ENCODE data around the gene LPO.

The LPO gene

GRCh38 chr17:58262149-58262548, 23.8 kb downstream of the LPO start:
- DNase-seq (ENCODE audit: low spot score), result no peak
- Mint-ChIP-seq H3K4me1 (ENCODE audit: low read depth) (no peaks in the 10 kb centered on the region), H3K27ac (no peak overlapping the region), H3K36me3 (ENCODE audit: low read depth) (no peaks in the 10 kb centered on the region), H3K27me3 (ENCODE audit: low read depth) (peaks cover 75% of the 10 kb centered on the region), H3K9me3 (no peaks in the 10 kb centered on the region), H3K4me3 (no peak overlapping the region)

GRCh38 chr17:58263773-58264172, 25.4 kb downstream of the LPO start:
- no peak overlapping the region for H3K27ac Mint-ChIP-seq
- H3K9me3 Mint-ChIP-seq, result no peaks in the 10 kb centered on the region
- H3K27me3 Mint-ChIP-seq (ENCODE audit: low read depth), result peaks cover 58% of the 10 kb centered on the region
- no peaks in the 10 kb centered on the region for H3K4me1 Mint-ChIP-seq (ENCODE audit: low read depth)
- no peak for DNase-seq (ENCODE audit: low spot score)
- H3K36me3 Mint-ChIP-seq (ENCODE audit: low read depth), result no peaks in the 10 kb centered on the region
- H3K4me3 Mint-ChIP-seq, result no peak overlapping the region

- Mint-ChIP-seq H3K4me1 (ENCODE audit: low read depth) (no peaks in the 10 kb centered on the region), H3K27me3 (ENCODE audit: low read depth) (peaks cover 52% of the 10 kb centered on the region), H3K4me3 (no peak overlapping the region), H3K36me3 (ENCODE audit: low read depth) (no peaks in the 10 kb centered on the region), H3K27ac (no peak overlapping the region), H3K9me3 (no peaks in the 10 kb centered on the region)
- DNase-seq (ENCODE audit: low spot score), result no peak
These were observed 26.2 kb downstream of the LPO start for GRCh38 chr17:58264407-58265103.

GRCh38 chr17:58265271-58265670, 26.9 kb downstream of the LPO start:
- no peak for DNase-seq (ENCODE audit: low spot score)
- Mint-ChIP-seq H3K4me3 (no peak overlapping the region), H3K36me3 (ENCODE audit: low read depth) (no peaks in the 10 kb centered on the region), H3K9me3 (no peaks in the 10 kb centered on the region), H3K27ac (no peak overlapping the region), H3K4me1 (ENCODE audit: low read depth) (no peaks in the 10 kb centered on the region), H3K27me3 (ENCODE audit: low read depth) (peaks cover 50% of the 10 kb centered on the region)

- H3K36me3 Mint-ChIP-seq (ENCODE audit: low read depth), result no peaks in the 10 kb centered on the region
These were observed 27.8 kb downstream of the LPO start for GRCh38 chr17:58265902-58266875.

GRCh38 chr17:58267347-58268324, 29.3 kb downstream of the LPO start:
- Mint-ChIP-seq H3K4me1 (ENCODE audit: low read depth) (no peaks in the 10 kb centered on the region), H3K9me3 (no peaks in the 10 kb centered on the region), H3K27me3 (ENCODE audit: low read depth) (peaks cover 27% of the 10 kb centered on the region), H3K4me3 (no peak overlapping the region), H3K36me3 (ENCODE audit: low read depth) (no peaks in the 10 kb centered on the region), H3K27ac (no peak overlapping the region)
- no peak for DNase-seq (ENCODE audit: low spot score)

More at GRCh38 chr17:58265902-58266875, 27.8 kb downstream of the LPO start:
- no peaks in the 10 kb centered on the region for H3K4me1 Mint-ChIP-seq (ENCODE audit: low read depth)
- no peak overlapping the region for H3K27ac Mint-ChIP-seq
- H3K4me3 Mint-ChIP-seq, result no peak overlapping the region
- H3K9me3 Mint-ChIP-seq, result no peaks in the 10 kb centered on the region
- H3K27me3 Mint-ChIP-seq (ENCODE audit: low read depth), result peaks cover 41% of the 10 kb centered on the region
- no peak for DNase-seq (ENCODE audit: low spot score)

- Mint-ChIP-seq H3K27me3 (ENCODE audit: low read depth) (peaks cover 20% of the 10 kb centered on the region), H3K36me3 (ENCODE audit: low read depth) (no peaks in the 10 kb centered on the region), H3K9me3 (no peaks in the 10 kb centered on the region), H3K4me3 (no peak overlapping the region), H3K4me1 (ENCODE audit: low read depth) (no peaks in the 10 kb centered on the region), H3K27ac (no peak overlapping the region)
- no peak for DNase-seq (ENCODE audit: low spot score)
These were observed 29.9 kb downstream of the LPO start for GRCh38 chr17:58268326-58268725.

DNA sequence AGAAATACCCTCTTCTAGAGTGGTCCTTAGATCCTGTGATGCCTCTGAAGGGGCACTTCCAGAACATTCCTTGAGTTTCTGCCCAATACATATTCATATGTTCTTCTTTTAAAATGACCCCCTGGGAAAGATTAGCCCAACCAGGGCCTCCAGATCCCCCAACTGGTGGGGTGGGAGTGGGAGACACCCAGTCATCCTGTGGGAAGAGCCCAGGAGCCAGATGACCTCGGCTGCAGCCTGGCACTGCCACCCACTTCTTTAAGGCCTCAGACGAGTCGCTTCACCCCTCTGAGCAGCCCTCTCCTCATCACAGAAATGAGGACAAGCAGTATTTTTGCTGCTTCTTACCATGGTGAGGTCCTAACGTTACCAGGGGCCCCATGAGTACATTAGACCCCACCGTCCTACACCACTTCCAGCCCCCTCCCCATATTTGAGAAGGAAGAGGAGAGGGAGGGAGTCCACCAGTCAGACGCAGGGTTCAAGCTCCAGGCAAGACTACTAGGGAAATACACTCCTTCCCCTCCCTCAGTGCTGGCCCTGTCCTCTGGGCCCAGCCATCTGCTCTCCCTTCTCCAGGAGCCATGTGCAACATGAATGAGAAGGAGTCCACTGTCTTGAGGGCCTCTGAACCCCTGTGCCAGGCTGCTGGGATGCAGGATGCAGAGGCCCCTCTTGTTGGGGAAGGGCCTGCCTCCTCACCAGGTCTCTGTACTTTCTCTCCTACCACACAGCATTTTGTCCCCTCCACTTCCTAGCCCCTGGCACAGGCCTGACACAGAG, 30.6 kb downstream of the LPO start:
- Mint-ChIP-seq H3K27ac (no peak overlapping the region), H3K4me1 (ENCODE audit: low read depth) (no peaks in the 10 kb centered on the region), H3K36me3 (ENCODE audit: low read depth) (no peaks in the 10 kb centered on the region), H3K27me3 (ENCODE audit: low read depth) (peaks cover 17% of the 10 kb centered on the region), H3K9me3 (no peaks in the 10 kb centered on the region), H3K4me3 (no peak overlapping the region)
- DNase-seq (ENCODE audit: low spot score), result no peak

GRCh38 chr17:58269557-58270291, 31.3 kb downstream of the LPO start:
- Mint-ChIP-seq H3K27ac (no peak overlapping the region), H3K4me3 (no peak overlapping the region), H3K9me3 (no peaks in the 10 kb centered on the region), H3K36me3 (ENCODE audit: low read depth) (no peaks in the 10 kb centered on the region), H3K27me3 (ENCODE audit: low read depth) (peaks cover 10% of the 10 kb centered on the region), H3K4me1 (ENCODE audit: low read depth) (no peaks in the 10 kb centered on the region)
- DNase-seq (ENCODE audit: low spot score), result no peak

- H3K4me3 Mint-ChIP-seq, result no peak overlapping the region
- peaks cover 5% of the 10 kb centered on the region for H3K27me3 Mint-ChIP-seq (ENCODE audit: low read depth)
- H3K4me1 Mint-ChIP-seq (ENCODE audit: low read depth), result no peaks in the 10 kb centered on the region
- H3K27ac Mint-ChIP-seq, result no peak overlapping the region
- DNase-seq (ENCODE audit: low spot score), result no peak
- no peaks in the 10 kb centered on the region for H3K36me3 Mint-ChIP-seq (ENCODE audit: low read depth)
- no peaks in the 10 kb centered on the region for H3K9me3 Mint-ChIP-seq
These were observed 32.3 kb downstream of the LPO start for GRCh38 chr17:58270476-58271215.

DNA sequence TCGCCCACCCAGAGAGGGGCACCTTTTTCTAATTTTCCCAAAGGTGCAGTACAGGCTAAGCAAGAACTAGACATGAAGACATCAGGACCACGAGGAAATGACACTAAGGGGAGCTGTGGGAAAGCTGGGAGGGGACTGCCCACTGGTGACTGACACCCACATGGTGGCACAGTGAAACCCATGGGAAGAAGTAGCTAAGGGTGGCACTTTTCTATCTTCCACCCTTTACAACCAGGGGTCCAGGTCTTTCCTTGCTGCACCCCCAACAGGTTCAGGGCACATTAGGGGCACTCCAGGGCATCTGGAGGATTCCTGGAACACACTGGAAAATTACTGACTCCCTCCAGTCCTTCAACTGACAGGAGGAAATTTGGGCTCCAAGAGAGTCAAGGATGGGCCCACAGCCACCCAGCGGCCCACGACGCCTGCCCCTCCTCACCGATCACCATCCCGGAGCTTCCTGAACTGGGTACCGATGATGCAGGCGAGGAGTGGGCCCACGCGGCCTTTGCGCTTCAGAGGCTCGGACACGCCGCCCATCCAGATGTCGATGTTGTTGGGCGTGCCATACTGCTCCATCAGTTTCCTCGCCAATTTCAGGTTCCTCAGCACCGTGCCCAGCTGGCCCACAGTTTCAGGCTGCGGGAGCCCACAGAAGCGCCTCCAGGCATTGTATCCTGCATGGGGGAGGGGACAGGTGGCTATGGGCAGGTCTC, 33.0 kb downstream of the LPO start:
- no peaks in the 10 kb centered on the region for H3K27me3 Mint-ChIP-seq (ENCODE audit: low read depth)
- H3K4me3 Mint-ChIP-seq, result no peak overlapping the region
- no peaks in the 10 kb centered on the region for H3K9me3 Mint-ChIP-seq
- no peak overlapping the region for H3K27ac Mint-ChIP-seq
- H3K4me1 Mint-ChIP-seq (ENCODE audit: low read depth), result no peaks in the 10 kb centered on the region
- no peaks in the 10 kb centered on the region for H3K36me3 Mint-ChIP-seq (ENCODE audit: low read depth)
- DNase-seq (ENCODE audit: low spot score), result no peak
